ENCODE data around the gene CSTF1.

DNA sequence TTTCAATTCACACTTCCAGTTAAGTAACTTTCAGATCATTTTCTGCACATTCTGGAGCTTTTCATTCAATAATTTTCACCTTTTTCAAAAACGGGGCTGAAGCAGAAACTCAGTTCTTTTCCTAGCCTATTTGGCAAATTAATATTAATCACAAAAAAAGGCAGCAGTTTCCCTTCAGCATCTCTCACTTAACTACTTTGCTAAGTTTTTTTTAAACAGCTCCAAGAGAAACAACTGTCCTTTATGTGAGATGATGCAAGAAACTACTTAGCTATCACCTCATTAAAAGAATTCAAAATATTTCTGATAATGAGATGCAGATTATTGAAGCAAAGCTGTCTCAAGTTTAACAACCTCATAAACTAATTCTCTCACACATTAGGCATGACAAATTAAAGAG is 31.4 kb downstream of the CSTF1 start:
- TF ChIP-seq, protein P1, sequence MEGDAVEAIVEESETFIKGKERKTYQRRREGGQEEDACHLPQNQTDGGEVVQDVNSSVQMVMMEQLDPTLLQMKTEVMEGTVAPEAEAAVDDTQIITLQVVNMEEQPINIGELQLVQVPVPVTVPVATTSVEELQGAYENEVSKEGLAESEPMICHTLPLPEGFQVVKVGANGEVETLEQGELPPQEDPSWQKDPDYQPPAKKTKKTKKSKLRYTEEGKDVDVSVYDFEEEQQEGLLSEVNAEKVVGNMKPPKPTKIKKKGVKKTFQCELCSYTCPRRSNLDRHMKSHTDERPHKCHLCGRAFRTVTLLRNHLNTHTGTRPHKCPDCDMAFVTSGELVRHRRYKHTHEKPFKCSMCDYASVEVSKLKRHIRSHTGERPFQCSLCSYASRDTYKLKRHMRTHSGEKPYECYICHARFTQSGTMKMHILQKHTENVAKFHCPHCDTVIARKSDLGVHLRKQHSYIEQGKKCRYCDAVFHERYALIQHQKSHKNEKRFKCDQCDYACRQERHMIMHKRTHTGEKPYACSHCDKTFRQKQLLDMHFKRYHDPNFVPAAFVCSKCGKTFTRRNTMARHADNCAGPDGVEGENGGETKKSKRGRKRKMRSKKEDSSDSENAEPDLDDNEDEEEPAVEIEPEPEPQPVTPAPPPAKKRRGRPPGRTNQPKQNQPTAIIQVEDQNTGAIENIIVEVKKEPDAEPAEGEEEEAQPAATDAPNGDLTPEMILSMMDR (IDR thresholded peaks at IDR 0.05): no peak
- TF ChIP-seq POLR2A (IDR thresholded peaks at IDR 0.05): no peak

All from Peyer's patch (tissue), 4 donors.